ENCODE data around the gene PAPPA.

PAPPA gene

DNA sequence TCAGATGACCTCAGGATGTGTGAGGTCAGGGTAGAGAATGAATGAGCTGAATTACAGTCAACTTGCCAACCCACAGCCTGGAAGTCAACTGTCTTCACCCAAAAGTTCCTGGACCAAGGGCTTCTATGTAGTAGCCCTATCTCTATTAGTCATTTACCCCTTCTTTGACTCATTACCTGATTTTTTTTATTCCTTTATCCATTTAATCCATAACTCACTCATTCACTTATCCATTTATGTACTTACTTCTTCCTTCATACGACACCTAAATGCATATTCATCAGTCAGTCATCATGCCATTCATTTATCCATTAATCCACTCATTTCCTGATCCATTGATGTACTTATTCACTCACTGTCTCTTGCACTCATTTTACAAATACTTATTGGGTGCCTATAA, 212.7 kb downstream of the PAPPA start:
- Histone ChIP-seq H3K27ac (ENCODE audit: insufficient read depth in 1 of 2, low read depth in 1 of 2, low read length in 2 of 2, poor library complexity in 1 of 2, severe bottlenecking in 2 of 2) (no peak overlapping the region), H3K4me3 (ENCODE audit: control insufficient read depth in 1 of 7, extremely low read depth in 1 of 7, insufficient read depth in 4 of 7, low read depth in 2 of 7, low read length in 6 of 7) (no peak overlapping the region), H3K27me3 (replicated peaks in 2 of 5; ENCODE audit: control insufficient read depth in 4 of 5, insufficient read depth in 5 of 5, low read length in 4 of 5) (no peaks in the 10 kb centered on the region), H3K36me3 (ENCODE audit: control insufficient read depth in 4 of 4, insufficient read depth in 4 of 4, low read length in 3 of 4) (no peaks in the 10 kb centered on the region), H3K4me1 (ENCODE audit: control extremely low read depth in 1 of 4, control insufficient read depth in 4 of 4, insufficient read depth in 4 of 4, low read length in 3 of 4) (peaks cover 0 to 3% (median 0%) of the 10 kb centered on the region in 4 experiments), H3K9me3 (ENCODE audit: control extremely low read depth in 1 of 5, control insufficient read depth in 4 of 5, insufficient read depth in 2 of 5, low read depth in 1 of 5, low read length in 4 of 5) (no peaks in the 10 kb centered on the region)
- ChIA-PET CTCF (no interaction called here), POLR2A (interaction anchor here (0.6 kb wide), 1 partner anchor 61 kb away, joined by 3 read pairs; no protein-coding TSS in a partner anchor)
- 100% methylated on average over 1 of the region's 1 CpG for WGBS (ENCODE audit: insufficient coverage)
- no peak for DNase-seq

DNA sequence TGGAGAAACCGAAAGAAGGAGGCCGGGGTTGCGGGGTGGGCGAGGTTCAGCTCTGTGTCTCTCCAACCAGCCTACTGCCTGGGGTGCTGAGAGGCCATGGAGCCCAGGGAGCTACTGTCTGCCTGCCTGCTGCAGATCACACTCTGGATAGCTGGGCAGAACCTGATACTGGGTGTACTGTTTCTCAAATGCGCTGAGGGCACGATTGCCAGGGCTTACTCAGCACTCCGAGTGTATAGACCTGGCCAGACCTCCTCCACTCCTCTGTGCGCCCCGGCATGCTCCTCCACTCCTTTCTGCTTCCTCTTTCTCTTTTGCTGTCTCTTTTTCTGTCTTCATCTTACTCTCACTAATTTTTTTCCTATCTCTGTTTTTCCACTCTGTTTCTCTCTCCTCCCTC, 215.1 kb downstream of the PAPPA start:
- no peaks in the 10 kb centered on the region for H3K27me3 ChIP-seq (replicated peaks in 2 of 5; ENCODE audit: control insufficient read depth in 4 of 5, insufficient read depth in 5 of 5, low read length in 4 of 5)
- no peaks in the 10 kb centered on the region for H3K9me3 ChIP-seq (ENCODE audit: control extremely low read depth in 1 of 5, control insufficient read depth in 4 of 5, insufficient read depth in 2 of 5, low read depth in 1 of 5, low read length in 4 of 5)
- no peak overlapping the region for H3K27ac ChIP-seq (ENCODE audit: insufficient read depth in 1 of 2, low read depth in 1 of 2, low read length in 2 of 2, poor library complexity in 1 of 2, severe bottlenecking in 2 of 2)
- WGBS (ENCODE audit: insufficient coverage) = over 99% methylated on average over 9 of the region's 9 CpGs
- no peak for DNase-seq
- no peaks in the 10 kb centered on the region for H3K36me3 ChIP-seq (ENCODE audit: control insufficient read depth in 4 of 4, insufficient read depth in 4 of 4, low read length in 3 of 4)
- H3K4me3 ChIP-seq (ENCODE audit: control insufficient read depth in 1 of 7, extremely low read depth in 1 of 7, insufficient read depth in 4 of 7, low read depth in 2 of 7, low read length in 6 of 7) = no peak overlapping the region
- H3K4me1 ChIP-seq (ENCODE audit: control extremely low read depth in 1 of 4, control insufficient read depth in 4 of 4, insufficient read depth in 4 of 4, low read length in 3 of 4) = peaks cover 0 to 3% (median 0%) of the 10 kb centered on the region in 4 experiments
- ChIA-PET POLR2A (no interaction called here), CTCF (no interaction called here)

DNA sequence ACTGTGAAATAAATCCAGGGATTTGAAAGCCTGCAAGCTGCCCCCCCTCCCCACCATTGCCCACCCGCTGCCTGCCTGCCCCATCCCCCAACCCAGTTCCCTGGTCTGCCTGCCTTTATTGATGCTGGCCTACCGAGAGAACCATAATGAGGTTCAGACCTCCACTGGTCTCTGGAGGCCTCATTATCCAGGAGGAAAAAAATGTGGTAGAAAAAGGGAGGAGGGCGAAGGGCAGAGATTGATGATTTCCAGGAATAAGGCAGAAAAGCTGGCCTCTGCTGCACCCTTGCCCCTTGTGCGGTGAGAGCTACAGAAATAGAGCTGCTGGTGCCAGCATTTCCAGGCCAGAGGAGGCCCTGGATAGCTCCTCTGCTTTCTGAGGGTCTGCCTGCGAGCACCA, 216.1 kb downstream of the PAPPA start:
- 98% methylated on average over 4 of the region's 5 CpGs for WGBS (ENCODE audit: insufficient coverage)
- Histone ChIP-seq H3K27me3 (replicated peaks in 2 of 5; ENCODE audit: control insufficient read depth in 4 of 5, insufficient read depth in 5 of 5, low read length in 4 of 5) (no peaks in the 10 kb centered on the region), H3K36me3 (ENCODE audit: control insufficient read depth in 4 of 4, insufficient read depth in 4 of 4, low read length in 3 of 4) (no peaks in the 10 kb centered on the region), H3K4me3 (ENCODE audit: control insufficient read depth in 1 of 7, extremely low read depth in 1 of 7, insufficient read depth in 4 of 7, low read depth in 2 of 7, low read length in 6 of 7) (no peak overlapping the region), H3K27ac (ENCODE audit: insufficient read depth in 1 of 2, low read depth in 1 of 2, low read length in 2 of 2, poor library complexity in 1 of 2, severe bottlenecking in 2 of 2) (no peak overlapping the region), H3K4me1 (ENCODE audit: control extremely low read depth in 1 of 4, control insufficient read depth in 4 of 4, insufficient read depth in 4 of 4, low read length in 3 of 4) (peaks cover 0 to 3% (median 0%) of the 10 kb centered on the region in 4 experiments), H3K9me3 (ENCODE audit: control extremely low read depth in 1 of 5, control insufficient read depth in 4 of 5, insufficient read depth in 2 of 5, low read depth in 1 of 5, low read length in 4 of 5) (no peaks in the 10 kb centered on the region)
- ChIA-PET CTCF (interaction anchor here (2.2 kb wide), 1 partner anchor 8 kb away, joined by 8 read pairs; no protein-coding TSS in a partner anchor), POLR2A (no interaction called here)
- DNase-seq = no peak

DNA sequence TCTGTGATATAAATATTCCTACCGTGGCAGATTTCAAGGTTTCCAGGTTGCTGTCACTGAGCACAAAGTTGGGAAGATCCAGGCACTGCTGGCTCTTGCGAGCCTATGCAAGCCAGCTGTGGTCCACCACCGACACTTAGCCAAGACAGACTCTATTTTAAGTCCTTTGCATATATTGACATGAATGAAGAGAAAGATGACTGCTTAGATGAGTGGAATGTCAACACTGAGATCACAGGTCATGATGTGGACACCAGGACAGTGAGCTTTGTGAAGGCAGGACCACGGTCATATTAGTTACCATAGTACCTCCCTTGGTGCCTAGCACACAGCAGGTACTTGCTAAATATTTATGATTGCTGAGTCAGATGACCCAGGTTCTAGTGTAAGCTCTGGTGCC, 217.0 kb downstream of the PAPPA start:
- ChIA-PET CTCF (interaction anchor here (2.2 kb wide), 1 partner anchor 9 kb away, joined by 8 read pairs; no protein-coding TSS in a partner anchor), POLR2A (no interaction called here)
- peaks cover 0 to 3% (median 0%) of the 10 kb centered on the region in 4 experiments for H3K4me1 ChIP-seq (ENCODE audit: control extremely low read depth in 1 of 4, control insufficient read depth in 4 of 4, insufficient read depth in 4 of 4, low read length in 3 of 4)
- H3K27ac ChIP-seq (ENCODE audit: insufficient read depth in 1 of 2, low read depth in 1 of 2, low read length in 2 of 2, poor library complexity in 1 of 2, severe bottlenecking in 2 of 2) = no peak overlapping the region
- no peak for DNase-seq
- no peaks in the 10 kb centered on the region for H3K27me3 ChIP-seq (replicated peaks in 2 of 5; ENCODE audit: control insufficient read depth in 4 of 5, insufficient read depth in 5 of 5, low read length in 4 of 5)
- no peaks in the 10 kb centered on the region for H3K36me3 ChIP-seq (ENCODE audit: control insufficient read depth in 4 of 4, insufficient read depth in 4 of 4, low read length in 3 of 4)
- WGBS (ENCODE audit: insufficient coverage) = 100% methylated on average over 3 of the region's 4 CpGs
- no peak overlapping the region for H3K4me3 ChIP-seq (ENCODE audit: control insufficient read depth in 1 of 7, extremely low read depth in 1 of 7, insufficient read depth in 4 of 7, low read depth in 2 of 7, low read length in 6 of 7)
- H3K9me3 ChIP-seq (ENCODE audit: control extremely low read depth in 1 of 5, control insufficient read depth in 4 of 5, insufficient read depth in 2 of 5, low read depth in 1 of 5, low read length in 4 of 5) = no peaks in the 10 kb centered on the region

DNA sequence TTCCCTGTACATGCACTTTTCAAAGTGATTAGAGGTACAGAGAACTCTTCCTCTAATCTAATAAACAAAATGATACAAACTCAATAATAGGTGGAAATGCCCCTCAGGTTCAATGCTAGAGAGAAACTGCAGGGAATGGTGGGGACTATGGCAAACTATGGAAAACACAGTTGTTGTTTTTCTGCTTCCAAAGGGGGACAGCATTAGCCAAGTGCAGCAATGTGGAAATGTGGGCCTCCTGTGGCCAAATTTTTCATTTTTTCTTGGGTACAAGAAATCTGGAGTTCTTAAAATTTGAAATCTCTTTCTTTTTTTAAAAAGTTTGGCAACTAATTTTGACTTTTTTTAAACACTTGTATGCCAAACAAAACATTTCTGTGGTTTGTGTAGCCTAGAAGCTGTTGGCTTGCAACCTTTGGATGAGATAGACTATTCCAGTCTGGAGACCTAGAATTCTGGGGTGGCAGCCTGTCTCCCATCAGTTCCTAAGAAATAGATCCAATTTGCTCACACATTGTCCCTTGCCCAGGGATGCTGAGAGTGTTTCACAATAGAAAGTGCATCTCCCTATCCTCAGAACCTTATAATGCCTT, 218.6 kb downstream of the PAPPA start:
- no peak overlapping the region for H3K4me3 ChIP-seq (ENCODE audit: control insufficient read depth in 1 of 7, extremely low read depth in 1 of 7, insufficient read depth in 4 of 7, low read depth in 2 of 7, low read length in 6 of 7)
- no peaks in the 10 kb centered on the region for H3K4me1 ChIP-seq (ENCODE audit: control extremely low read depth in 1 of 4, control insufficient read depth in 4 of 4, insufficient read depth in 4 of 4, low read length in 3 of 4)
- no peak for DNase-seq
- H3K27me3 ChIP-seq (replicated peaks in 2 of 5; ENCODE audit: control insufficient read depth in 4 of 5, insufficient read depth in 5 of 5, low read length in 4 of 5) = no peaks in the 10 kb centered on the region
- POLR2A ChIA-PET = no interaction called here
- CTCF ChIA-PET = no interaction called here
- H3K9me3 ChIP-seq (ENCODE audit: control extremely low read depth in 1 of 5, control insufficient read depth in 4 of 5, insufficient read depth in 2 of 5, low read depth in 1 of 5, low read length in 4 of 5) = no peaks in the 10 kb centered on the region
- no peaks in the 10 kb centered on the region for H3K36me3 ChIP-seq (ENCODE audit: control insufficient read depth in 4 of 4, insufficient read depth in 4 of 4, low read length in 3 of 4)
- H3K27ac ChIP-seq (ENCODE audit: insufficient read depth in 1 of 2, low read depth in 1 of 2, low read length in 2 of 2, poor library complexity in 1 of 2, severe bottlenecking in 2 of 2) = no peak overlapping the region

DNA sequence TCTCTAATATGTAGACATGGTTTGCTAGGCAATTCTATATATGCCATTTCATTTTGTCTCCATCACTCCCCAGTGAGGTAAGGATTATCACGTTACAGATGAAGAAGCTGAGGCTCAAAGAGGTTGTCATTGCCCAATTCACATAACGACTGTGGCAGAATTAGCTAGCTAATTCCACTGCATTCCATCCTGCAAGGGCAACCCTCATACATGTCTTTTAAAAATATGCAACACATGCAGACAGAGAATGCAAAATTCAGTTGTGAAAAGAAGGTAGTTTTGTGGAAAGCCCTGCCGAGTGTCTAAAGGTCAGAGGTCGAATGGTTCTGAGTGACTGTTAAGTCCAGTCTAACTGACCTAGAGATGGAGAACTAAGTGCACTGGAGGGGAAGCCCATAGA, 219.2 kb downstream of the PAPPA start:
- POLR2A ChIA-PET = no interaction called here
- H3K27ac ChIP-seq (ENCODE audit: insufficient read depth in 1 of 2, low read depth in 1 of 2, low read length in 2 of 2, poor library complexity in 1 of 2, severe bottlenecking in 2 of 2) = no peak overlapping the region
- no peaks in the 10 kb centered on the region for H3K27me3 ChIP-seq (replicated peaks in 2 of 5; ENCODE audit: control insufficient read depth in 4 of 5, insufficient read depth in 5 of 5, low read length in 4 of 5)
- no peak for DNase-seq
- H3K36me3 ChIP-seq (ENCODE audit: control insufficient read depth in 4 of 4, insufficient read depth in 4 of 4, low read length in 3 of 4) = no peaks in the 10 kb centered on the region
- CTCF ChIA-PET = no interaction called here
- H3K9me3 ChIP-seq (ENCODE audit: control extremely low read depth in 1 of 5, control insufficient read depth in 4 of 5, insufficient read depth in 2 of 5, low read depth in 1 of 5, low read length in 4 of 5) = no peaks in the 10 kb centered on the region
- H3K4me3 ChIP-seq (ENCODE audit: control insufficient read depth in 1 of 7, extremely low read depth in 1 of 7, insufficient read depth in 4 of 7, low read depth in 2 of 7, low read length in 6 of 7) = no peak overlapping the region
- WGBS (ENCODE audit: insufficient coverage) = 97% methylated on average over 4 of the region's 4 CpGs
- H3K4me1 ChIP-seq (ENCODE audit: control extremely low read depth in 1 of 4, control insufficient read depth in 4 of 4, insufficient read depth in 4 of 4, low read length in 3 of 4) = no peaks in the 10 kb centered on the region

DNA sequence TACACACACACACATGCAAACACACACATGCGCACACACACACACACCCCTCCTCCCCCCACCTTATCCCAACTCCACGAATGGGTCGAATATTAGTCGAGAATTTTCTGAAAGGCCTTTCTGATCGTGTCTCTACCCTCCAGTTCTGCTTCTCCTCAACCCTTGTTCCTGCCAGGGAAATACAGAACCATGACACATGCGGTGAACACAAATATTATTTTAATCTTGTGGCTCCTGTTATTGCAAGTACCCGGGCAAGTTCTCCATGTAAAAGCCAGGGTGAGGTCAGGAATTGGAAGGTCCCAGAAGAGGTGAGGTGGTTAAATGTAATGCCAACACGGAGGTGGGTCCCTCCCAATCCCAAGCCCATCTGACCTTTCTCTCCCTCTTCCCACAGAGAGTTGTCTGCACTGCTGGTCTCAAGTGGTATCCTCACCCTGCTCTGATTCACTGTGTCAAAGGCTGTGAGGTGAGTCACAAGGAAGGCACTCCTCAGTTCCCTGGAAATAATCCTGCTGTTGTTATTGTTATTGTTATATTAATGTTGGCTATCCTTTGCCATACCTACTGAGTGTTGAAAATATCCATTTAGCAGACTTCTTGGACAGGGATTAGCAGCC, 223.7 kb downstream of the PAPPA start:
- peaks cover 0 to 1% (median 0%) of the 10 kb centered on the region in 5 experiments for H3K27me3 ChIP-seq (replicated peaks in 2 of 5; ENCODE audit: control insufficient read depth in 4 of 5, insufficient read depth in 5 of 5, low read length in 4 of 5)
- no peaks in the 10 kb centered on the region for H3K4me1 ChIP-seq (ENCODE audit: control extremely low read depth in 1 of 4, control insufficient read depth in 4 of 4, insufficient read depth in 4 of 4, low read length in 3 of 4)
- H3K4me3 ChIP-seq (ENCODE audit: control insufficient read depth in 1 of 7, extremely low read depth in 1 of 7, insufficient read depth in 4 of 7, low read depth in 2 of 7, low read length in 6 of 7) = no peak overlapping the region
- H3K27ac ChIP-seq (ENCODE audit: insufficient read depth in 1 of 2, low read depth in 1 of 2, low read length in 2 of 2, poor library complexity in 1 of 2, severe bottlenecking in 2 of 2) = no peak overlapping the region
- ChIA-PET POLR2A (no interaction called here), CTCF (no interaction called here)
- no peak for DNase-seq
- H3K36me3 ChIP-seq (ENCODE audit: control insufficient read depth in 4 of 4, insufficient read depth in 4 of 4, low read length in 3 of 4) = no peaks in the 10 kb centered on the region
- no peaks in the 10 kb centered on the region for H3K9me3 ChIP-seq (ENCODE audit: control extremely low read depth in 1 of 5, control insufficient read depth in 4 of 5, insufficient read depth in 2 of 5, low read depth in 1 of 5, low read length in 4 of 5)
- 100% methylated on average over 4 of the region's 8 CpGs for WGBS (ENCODE audit: insufficient coverage)
